Ishikawa (cell line): ENCODE measurements around the gene ZC3H12C.

Experiments used
- CEBPB ChIP-seq: IDR thresholded peaks from 2 replicates; pipeline ENCODE4 v1.6.1; 2012
- CREB1 ChIP-seq: IDR thresholded peaks from 2 replicates; pipeline ENCODE4 v1.6.1; 2012; ENCODE audit warnings: low read depth
- EP300 ChIP-seq: IDR thresholded peaks from 2 replicates; pipeline ENCODE4 v1.6.1; 2012; ENCODE audit warnings: borderline replicate concordance
- FOXM1 ChIP-seq: IDR thresholded peaks from 2 replicates; pipeline ENCODE4 v1.6.1; 2012; ENCODE audit warnings: low read depth, borderline replicate concordance
- NFIC ChIP-seq: IDR thresholded peaks from 2 replicates; pipeline ENCODE4 v1.6.1; 2012
- RAD21 ChIP-seq: IDR thresholded peaks from 2 replicates; pipeline ENCODE4 v1.6.1; 2012; ENCODE audit warnings: low read depth
- TAF1 ChIP-seq: IDR thresholded peaks from 2 replicates; pipeline ENCODE4 v1.6.1; 2012; ENCODE audit warnings: low read depth, mild to moderate bottlenecking
- TCF12 ChIP-seq: IDR thresholded peaks from 2 replicates; pipeline ENCODE4 v1.6.1; 2012; ENCODE audit warnings: low read depth
- TEAD4 ChIP-seq: IDR thresholded peaks from 2 replicates; pipeline ENCODE4 v1.6.1; 2012
- YY1 ChIP-seq: IDR thresholded peaks from 2 replicates; pipeline ENCODE4 v1.6.1; 2012; ENCODE audit warnings: low read depth
- ZBTB7A ChIP-seq: IDR thresholded peaks from 2 replicates; pipeline ENCODE4 v1.6.1; 2012; ENCODE audit warnings: low read depth
- TF ChIP-seq, protein P1 (sequence below): IDR thresholded peaks from 2 replicates; pipeline ENCODE4 v1.6.1; 2012; ENCODE audit warnings: low read depth, mild to moderate bottlenecking
- TF ChIP-seq, protein P2 (sequence below): IDR thresholded peaks from 2 replicates; pipeline ENCODE4 v1.6.1; 2012
- TF ChIP-seq, protein P3 (sequence below): IDR thresholded peaks from 2 replicates; pipeline ENCODE4 v1.6.1; 2012

ZC3H12C gene

DNA sequence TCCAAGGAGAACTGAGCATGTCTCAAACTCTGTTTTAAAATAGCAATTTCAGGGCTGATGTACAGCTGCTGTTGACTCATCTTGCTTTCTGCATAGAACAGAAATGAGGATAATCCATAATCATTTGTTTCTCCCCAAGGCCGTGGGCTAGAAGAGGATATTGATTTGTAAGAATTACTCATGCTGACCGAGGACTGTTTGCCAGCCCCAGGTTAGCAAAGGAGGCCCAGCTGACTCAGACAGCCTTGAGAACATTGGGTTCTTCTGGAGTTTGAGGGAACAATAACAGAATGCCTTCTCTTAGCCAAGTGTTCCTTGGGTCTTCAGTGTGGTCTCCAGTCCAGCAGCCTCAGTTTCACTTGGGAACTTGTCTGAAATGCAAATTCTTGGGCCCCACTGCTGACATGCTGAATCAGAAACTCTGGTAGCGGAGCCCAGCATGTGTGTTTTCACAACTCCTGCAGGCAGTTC is 92.0 kb downstream of the ZC3H12C start:
- TF ChIP-seq ZBTB7A (no peak), TEAD4 (no peak), EP300 (no peak)
- TF ChIP-seq, protein P1, sequence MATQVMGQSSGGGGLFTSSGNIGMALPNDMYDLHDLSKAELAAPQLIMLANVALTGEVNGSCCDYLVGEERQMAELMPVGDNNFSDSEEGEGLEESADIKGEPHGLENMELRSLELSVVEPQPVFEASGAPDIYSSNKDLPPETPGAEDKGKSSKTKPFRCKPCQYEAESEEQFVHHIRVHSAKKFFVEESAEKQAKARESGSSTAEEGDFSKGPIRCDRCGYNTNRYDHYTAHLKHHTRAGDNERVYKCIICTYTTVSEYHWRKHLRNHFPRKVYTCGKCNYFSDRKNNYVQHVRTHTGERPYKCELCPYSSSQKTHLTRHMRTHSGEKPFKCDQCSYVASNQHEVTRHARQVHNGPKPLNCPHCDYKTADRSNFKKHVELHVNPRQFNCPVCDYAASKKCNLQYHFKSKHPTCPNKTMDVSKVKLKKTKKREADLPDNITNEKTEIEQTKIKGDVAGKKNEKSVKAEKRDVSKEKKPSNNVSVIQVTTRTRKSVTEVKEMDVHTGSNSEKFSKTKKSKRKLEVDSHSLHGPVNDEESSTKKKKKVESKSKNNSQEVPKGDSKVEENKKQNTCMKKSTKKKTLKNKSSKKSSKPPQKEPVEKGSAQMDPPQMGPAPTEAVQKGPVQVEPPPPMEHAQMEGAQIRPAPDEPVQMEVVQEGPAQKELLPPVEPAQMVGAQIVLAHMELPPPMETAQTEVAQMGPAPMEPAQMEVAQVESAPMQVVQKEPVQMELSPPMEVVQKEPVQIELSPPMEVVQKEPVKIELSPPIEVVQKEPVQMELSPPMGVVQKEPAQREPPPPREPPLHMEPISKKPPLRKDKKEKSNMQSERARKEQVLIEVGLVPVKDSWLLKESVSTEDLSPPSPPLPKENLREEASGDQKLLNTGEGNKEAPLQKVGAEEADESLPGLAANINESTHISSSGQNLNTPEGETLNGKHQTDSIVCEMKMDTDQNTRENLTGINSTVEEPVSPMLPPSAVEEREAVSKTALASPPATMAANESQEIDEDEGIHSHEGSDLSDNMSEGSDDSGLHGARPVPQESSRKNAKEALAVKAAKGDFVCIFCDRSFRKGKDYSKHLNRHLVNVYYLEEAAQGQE = no peak

DNA sequence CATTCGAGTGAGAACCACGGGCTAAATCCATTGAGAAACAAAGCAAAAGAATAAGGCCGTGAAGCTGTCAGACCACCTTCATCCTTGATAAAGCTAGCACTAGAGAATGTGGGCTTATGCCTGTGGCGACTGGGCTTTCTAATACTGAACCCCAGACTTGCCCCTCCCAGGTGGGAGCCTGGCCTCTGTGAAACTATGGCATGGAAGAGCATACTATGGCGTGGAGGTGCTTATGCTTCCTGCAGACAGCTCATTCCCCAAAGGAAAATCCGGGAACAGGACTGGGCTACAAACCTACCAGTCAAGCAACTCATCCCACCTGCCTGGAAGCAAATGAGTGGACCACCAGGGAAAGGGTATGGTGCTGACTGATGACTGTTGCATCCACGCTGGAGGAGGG is 92.4 kb downstream of the ZC3H12C start:
- no peak for TF ChIP-seq YY1
- no peak for TF ChIP-seq FOXM1
- no peak for TF ChIP-seq RAD21
- no peak for TF ChIP-seq TCF12
- TF ChIP-seq CREB1 = no peak
- TF ChIP-seq, protein P1 = no peak
- no peak for TF ChIP-seq TEAD4
- TF ChIP-seq NFIC = no peak
- TF ChIP-seq ZBTB7A = no peak
- no peak for TF ChIP-seq TAF1
- TF ChIP-seq, protein P2, sequence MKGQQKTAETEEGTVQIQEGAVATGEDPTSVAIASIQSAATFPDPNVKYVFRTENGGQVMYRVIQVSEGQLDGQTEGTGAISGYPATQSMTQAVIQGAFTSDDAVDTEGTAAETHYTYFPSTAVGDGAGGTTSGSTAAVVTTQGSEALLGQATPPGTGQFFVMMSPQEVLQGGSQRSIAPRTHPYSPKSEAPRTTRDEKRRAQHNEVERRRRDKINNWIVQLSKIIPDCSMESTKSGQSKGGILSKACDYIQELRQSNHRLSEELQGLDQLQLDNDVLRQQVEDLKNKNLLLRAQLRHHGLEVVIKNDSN = no peak

DNA sequence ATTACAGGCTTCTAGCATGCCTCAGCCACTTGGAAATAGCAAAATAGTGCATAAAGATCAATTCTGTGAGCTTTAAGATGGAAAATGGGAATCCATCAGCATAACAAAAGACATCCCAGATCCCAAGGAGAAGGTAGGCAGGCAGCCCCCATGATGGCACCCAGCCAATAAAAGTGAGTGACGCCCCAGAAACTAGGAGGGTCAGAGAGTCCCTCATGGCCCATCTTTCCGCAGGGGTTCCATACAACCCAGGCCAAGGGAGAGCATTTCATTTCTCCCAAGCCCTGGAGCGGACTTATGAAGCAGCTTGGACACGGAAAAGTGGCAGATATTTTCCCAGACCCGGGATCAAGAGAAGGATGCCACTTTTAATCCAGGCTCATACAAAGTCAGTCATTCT is 93.3 kb downstream of the ZC3H12C start:
- TF ChIP-seq, protein P3, sequence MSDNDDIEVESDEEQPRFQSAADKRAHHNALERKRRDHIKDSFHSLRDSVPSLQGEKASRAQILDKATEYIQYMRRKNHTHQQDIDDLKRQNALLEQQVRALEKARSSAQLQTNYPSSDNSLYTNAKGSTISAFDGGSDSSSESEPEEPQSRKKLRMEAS = no peak
- TF ChIP-seq EP300 = no peak
- no peak for TF ChIP-seq FOXM1
- TF ChIP-seq ZBTB7A = no peak
- TF ChIP-seq, protein P2 = no peak
- TF ChIP-seq RAD21 = no peak
- no peak for TF ChIP-seq CEBPB
- TF ChIP-seq CREB1 = no peak
- TF ChIP-seq TAF1 = no peak
- no peak for TF ChIP-seq NFIC

DNA sequence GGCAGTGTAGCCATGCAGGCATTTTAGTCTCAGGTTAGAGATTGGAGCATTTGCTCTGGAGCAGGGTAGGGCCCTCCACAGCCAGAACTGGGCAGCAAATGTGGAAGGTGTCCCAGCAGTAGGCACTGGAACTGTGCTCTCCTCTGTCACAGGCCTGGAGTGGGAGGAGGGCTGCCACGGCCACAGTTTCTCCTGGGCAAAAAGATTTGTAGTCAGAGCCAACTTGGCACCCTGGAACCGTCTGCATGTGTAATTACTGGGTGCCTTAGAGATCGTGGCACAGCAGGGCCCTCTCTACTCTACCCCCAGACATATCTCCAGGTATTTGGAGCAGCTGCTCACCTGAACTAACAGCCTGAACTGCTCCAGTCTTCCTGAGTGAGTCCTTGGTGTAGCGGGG is 93.7 kb downstream of the ZC3H12C start:
- TF ChIP-seq, protein P1 = no peak
- TF ChIP-seq ZBTB7A = no peak
- no peak for TF ChIP-seq TEAD4
- TF ChIP-seq TCF12 = no peak
- no peak for TF ChIP-seq RAD21
- no peak for TF ChIP-seq TAF1
- TF ChIP-seq, protein P3 = no peak
- TF ChIP-seq, protein P2 = no peak
- TF ChIP-seq CREB1 = no peak
- no peak for TF ChIP-seq YY1

DNA sequence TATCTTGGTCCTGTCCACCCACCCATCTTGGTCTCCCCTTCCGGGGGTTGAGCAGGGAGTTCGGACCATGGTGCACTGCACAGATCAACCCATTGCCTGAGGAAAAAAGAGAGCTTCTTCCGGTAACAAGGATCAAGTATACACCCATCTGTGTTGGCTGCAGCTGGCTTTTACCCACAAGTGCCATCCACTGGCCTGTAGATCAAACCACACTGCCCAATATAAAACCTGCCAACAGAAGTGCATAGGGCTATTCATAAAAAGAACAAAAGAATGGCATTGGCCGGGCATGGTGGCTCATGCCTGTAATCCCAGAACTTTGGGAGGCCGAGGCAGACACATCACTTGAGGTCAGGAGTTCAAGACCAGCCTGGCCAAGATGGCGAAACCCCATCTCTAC is 94.5 kb downstream of the ZC3H12C start:
- TF ChIP-seq TEAD4 (no peak), FOXM1 (no peak), YY1 (no peak)
